Measurements from ENCODE around the gene STARD10.

- TF ChIP-seq CTCF (IDR thresholded peaks at IDR 0.05) (no peak), POLR2A (IDR thresholded peaks at IDR 0.05) (no peak)
Measured at GRCh38 chr11:72778535-72779494, 15.0 kb downstream of the STARD10 start.
